HEK293 (cell line): ENCODE results near the gene PCYT1A.
"Not testable (repeated sequence)": the region's sequence is repeated elsewhere in the genome, so short reads cannot be mapped to it uniquely, and the experiment has no call there.

ENCODE experiments used
- CTCF ChIA-PET: fragments of 350-600 bp; formaldehyde crosslinking; extraction: SDS; loops from one replicate; lab custom pipeline; 2021; ENCODE audit warnings: antibody characterized with exemption; lab: Yijun Ruan, JAX
- POLR2A ChIA-PET: fragments of 300-600 bp; formaldehyde crosslinking; extraction: SDS; loops from one replicate; lab custom pipeline; 2020; ENCODE audit warnings: antibody characterized with exemption, inconsistent platforms; lab: Yijun Ruan, JAX
- H3K27ac ChIP-seq: fragments of 200-500 bp; sonication (Bioruptor generic); 2 replicates; pipeline ENCODE4 v1.5.1; 2014; ENCODE audit warnings: low read depth, low read length, control low read depth, inconsistent platforms; ENCODE audit errors: extremely low read depth
- H3K36me3 ChIP-seq, 2 experiments: fragments of 200-500 bp in 1 of 2; sonication (Bioruptor generic) in 1 of 2; 1 replicate in 1 of 2; 2 replicates in 1 of 2; pipeline ENCODE4 v1.5.1; 2014 to 2017; ENCODE audit warnings: inconsistent platforms in 2 of 2, low read length in 2 of 2; ENCODE audit not compliant: control insufficient read depth in 2 of 2, insufficient read depth in 1 of 2
- H3K4me1 ChIP-seq: fragments of 200-500 bp; sonication (Bioruptor generic); 2 replicates; pipeline ENCODE4 v1.5.1; 2014; ENCODE audit warnings: mild to moderate bottlenecking, low read length, inconsistent platforms; ENCODE audit not compliant: control insufficient read depth, insufficient read depth
- H3K4me3 ChIP-seq: 2 replicates; pipeline ENCODE4 v1.5.1; 2011; ENCODE audit warnings: low read depth, mild to moderate bottlenecking, control low read depth, low read length, moderate library complexity
- H3K9me3 ChIP-seq: fragments of 200-500 bp; sonication (Bioruptor generic); 2 replicates; pipeline ENCODE4 v1.5.1; 2014; ENCODE audit warnings: low read depth, low read length, inconsistent platforms; ENCODE audit not compliant: control insufficient read depth, insufficient read depth
- FEZF1 ChIP-seq: fragments of 450-650 bp; formaldehyde crosslinking; IDR thresholded peaks from 2 replicates; pipeline ENCODE4 v1.5.1; 2016; ENCODE audit warnings: missing biosample characterization, missing genetic modification characterization
- GLI4 ChIP-seq: fragments of 450-650 bp; formaldehyde crosslinking; IDR thresholded peaks from 2 replicates; pipeline ENCODE4 v1.5.1; 2016; ENCODE audit warnings: missing biosample characterization, missing genetic modification characterization
- MZF1 ChIP-seq: fragments of 450-650 bp; formaldehyde crosslinking; IDR thresholded peaks from 2 replicates; pipeline ENCODE4 v1.5.1; 2017; ENCODE audit warnings: missing biosample characterization, missing genetic modification characterization, borderline replicate concordance
- WT1 ChIP-seq: fragments of 450-650 bp; formaldehyde crosslinking; IDR thresholded peaks from 2 replicates; pipeline ENCODE4 v1.5.1; 2016; ENCODE audit warnings: missing biosample characterization, missing genetic modification characterization
- YY1 ChIP-seq: fragments of 450-650 bp; formaldehyde crosslinking; IDR thresholded peaks from 2 replicates; pipeline ENCODE4 v1.5.1; 2018; ENCODE audit warnings: missing biosample characterization, missing genetic modification characterization
- ZNF121 ChIP-seq: fragments of 450-650 bp; formaldehyde crosslinking; IDR thresholded peaks from 2 replicates; pipeline ENCODE4 v1.5.1; 2016; ENCODE audit warnings: missing biosample characterization, missing genetic modification characterization
- ZNF292 ChIP-seq: fragments of 450-650 bp; formaldehyde crosslinking; IDR thresholded peaks from 2 replicates; pipeline ENCODE4 v1.5.1; 2016; ENCODE audit warnings: low read depth, missing biosample characterization, missing genetic modification characterization, borderline replicate concordance
- ZNF302 ChIP-seq: fragments of 450-650 bp; formaldehyde crosslinking; IDR thresholded peaks from 2 replicates; pipeline ENCODE4 v1.5.1; 2016; ENCODE audit warnings: missing biosample characterization, missing genetic modification characterization, low read depth
- ZNF416 ChIP-seq: fragments of 450-650 bp; formaldehyde crosslinking; IDR thresholded peaks from 2 replicates; pipeline ENCODE4 v1.5.1; 2016; ENCODE audit warnings: missing biosample characterization, missing genetic modification characterization
- ZNF621 ChIP-seq: fragments of 450-650 bp; formaldehyde crosslinking; IDR thresholded peaks from 2 replicates; pipeline ENCODE4 v1.5.1; 2017; ENCODE audit warnings: missing biosample characterization, missing genetic modification characterization
- ZNF830 ChIP-seq: fragments of 450-650 bp; IDR thresholded peaks from 2 replicates; pipeline ENCODE4 v1.5.0; 2018; ENCODE audit warnings: missing biosample characterization, missing genetic modification characterization, low read depth, mild to moderate bottlenecking, moderate library complexity
- TF ChIP-seq, protein P1 (sequence below): fragments of 450-650 bp; formaldehyde crosslinking; IDR thresholded peaks from 2 replicates; pipeline ENCODE4 v1.5.1; 2016; ENCODE audit warnings: missing biosample characterization, missing genetic modification characterization
- TF ChIP-seq, protein P2 (sequence below): fragments of 450-650 bp; formaldehyde crosslinking; IDR thresholded peaks from 2 replicates; pipeline ENCODE4 v1.5.1; 2016; ENCODE audit warnings: missing biosample characterization, missing genetic modification characterization
- TF ChIP-seq, protein P3 (sequence below): fragments of 450-650 bp; formaldehyde crosslinking; IDR thresholded peaks from 2 replicates; pipeline ENCODE4 v1.5.1; 2017; ENCODE audit warnings: missing biosample characterization, missing genetic modification characterization
- TF ChIP-seq, protein P4 (sequence below): fragments of 450-650 bp; formaldehyde crosslinking; optimal IDR thresholded peaks from 2 replicates; pipeline ENCODE3; 2016; ENCODE audit warnings: missing biosample characterization, mild to moderate bottlenecking, missing genetic modification characterization

The PCYT1A gene

DNA sequence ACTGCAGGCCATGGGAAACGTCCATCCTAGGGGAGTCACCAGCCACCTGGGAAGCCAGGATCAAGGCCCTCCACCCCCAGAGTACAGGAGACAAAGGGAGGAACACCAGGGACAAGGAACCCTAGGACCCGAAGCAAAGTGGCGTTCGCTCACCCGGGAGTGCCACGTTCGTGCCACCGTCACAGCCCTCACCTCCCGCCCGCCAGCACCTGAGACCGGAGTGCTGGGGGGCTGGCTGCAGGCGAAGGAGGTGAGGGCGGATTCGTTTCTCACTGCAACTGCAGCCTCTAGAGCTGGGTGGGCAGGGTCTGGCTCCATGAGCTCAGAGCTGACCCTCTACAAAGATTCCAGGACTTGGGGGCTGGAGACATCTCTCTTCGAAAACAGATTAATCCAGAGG is 102.6 kb downstream of the PCYT1A start:
- ChIA-PET CTCF (no interaction called here), POLR2A (no interaction called here)
- H3K4me1 ChIP-seq = no peaks in the 10 kb centered on the region
- no peaks in the 10 kb centered on the region for H3K36me3 ChIP-seq
- no peak overlapping the region for H3K4me3 ChIP-seq
- TF ChIP-seq, protein P1, sequence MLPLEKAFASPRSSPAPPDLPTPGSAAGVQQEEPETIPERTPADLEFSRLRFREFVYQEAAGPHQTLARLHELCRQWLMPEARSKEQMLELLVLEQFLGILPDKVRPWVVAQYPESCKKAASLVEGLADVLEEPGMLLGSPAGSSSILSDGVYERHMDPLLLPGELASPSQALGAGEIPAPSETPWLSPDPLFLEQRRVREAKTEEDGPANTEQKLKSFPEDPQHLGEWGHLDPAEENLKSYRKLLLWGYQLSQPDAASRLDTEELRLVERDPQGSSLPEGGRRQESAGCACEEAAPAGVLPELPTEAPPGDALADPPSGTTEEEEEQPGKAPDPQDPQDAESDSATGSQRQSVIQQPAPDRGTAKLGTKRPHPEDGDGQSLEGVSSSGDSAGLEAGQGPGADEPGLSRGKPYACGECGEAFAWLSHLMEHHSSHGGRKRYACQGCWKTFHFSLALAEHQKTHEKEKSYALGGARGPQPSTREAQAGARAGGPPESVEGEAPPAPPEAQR (tag by site-specific recombination) = no peak
- TF ChIP-seq ZNF621 (tag by site-specific recombination) (no peak), YY1 (tag by site-specific recombination) (no peak)
- TF ChIP-seq, protein P2, sequence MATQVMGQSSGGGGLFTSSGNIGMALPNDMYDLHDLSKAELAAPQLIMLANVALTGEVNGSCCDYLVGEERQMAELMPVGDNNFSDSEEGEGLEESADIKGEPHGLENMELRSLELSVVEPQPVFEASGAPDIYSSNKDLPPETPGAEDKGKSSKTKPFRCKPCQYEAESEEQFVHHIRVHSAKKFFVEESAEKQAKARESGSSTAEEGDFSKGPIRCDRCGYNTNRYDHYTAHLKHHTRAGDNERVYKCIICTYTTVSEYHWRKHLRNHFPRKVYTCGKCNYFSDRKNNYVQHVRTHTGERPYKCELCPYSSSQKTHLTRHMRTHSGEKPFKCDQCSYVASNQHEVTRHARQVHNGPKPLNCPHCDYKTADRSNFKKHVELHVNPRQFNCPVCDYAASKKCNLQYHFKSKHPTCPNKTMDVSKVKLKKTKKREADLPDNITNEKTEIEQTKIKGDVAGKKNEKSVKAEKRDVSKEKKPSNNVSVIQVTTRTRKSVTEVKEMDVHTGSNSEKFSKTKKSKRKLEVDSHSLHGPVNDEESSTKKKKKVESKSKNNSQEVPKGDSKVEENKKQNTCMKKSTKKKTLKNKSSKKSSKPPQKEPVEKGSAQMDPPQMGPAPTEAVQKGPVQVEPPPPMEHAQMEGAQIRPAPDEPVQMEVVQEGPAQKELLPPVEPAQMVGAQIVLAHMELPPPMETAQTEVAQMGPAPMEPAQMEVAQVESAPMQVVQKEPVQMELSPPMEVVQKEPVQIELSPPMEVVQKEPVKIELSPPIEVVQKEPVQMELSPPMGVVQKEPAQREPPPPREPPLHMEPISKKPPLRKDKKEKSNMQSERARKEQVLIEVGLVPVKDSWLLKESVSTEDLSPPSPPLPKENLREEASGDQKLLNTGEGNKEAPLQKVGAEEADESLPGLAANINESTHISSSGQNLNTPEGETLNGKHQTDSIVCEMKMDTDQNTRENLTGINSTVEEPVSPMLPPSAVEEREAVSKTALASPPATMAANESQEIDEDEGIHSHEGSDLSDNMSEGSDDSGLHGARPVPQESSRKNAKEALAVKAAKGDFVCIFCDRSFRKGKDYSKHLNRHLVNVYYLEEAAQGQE (tag by site-specific recombination) = peak; percentile 59; the same call in 1 of the 2 replicates
- no peaks in the 10 kb centered on the region for H3K9me3 ChIP-seq
- H3K27ac ChIP-seq = no peak overlapping the region

DNA sequence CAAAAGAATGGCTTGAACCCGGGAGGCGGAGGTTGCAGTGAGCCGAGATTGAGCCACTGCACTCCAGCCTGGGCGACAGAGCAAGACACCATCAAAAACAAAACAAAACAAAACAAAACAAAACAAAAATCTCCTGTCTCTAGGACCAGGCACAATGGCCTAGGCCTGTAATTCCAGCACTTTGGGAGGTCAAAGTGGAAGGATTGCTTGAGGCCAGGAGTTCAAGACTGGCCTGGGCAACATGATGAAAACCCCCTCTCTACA is 103.4 kb downstream of the PCYT1A start:
- CTCF ChIA-PET = interaction anchor here (0.8 kb wide), 1 partner anchor 111 kb away, joined by 3 read pairs; no protein-coding TSS in a partner anchor
- H3K27ac ChIP-seq, H3K9me3 ChIP-seq, H3K36me3 ChIP-seq, POLR2A ChIA-PET, H3K4me1 ChIP-seq, H3K4me3 ChIP-seq: not testable (repeated sequence)

DNA sequence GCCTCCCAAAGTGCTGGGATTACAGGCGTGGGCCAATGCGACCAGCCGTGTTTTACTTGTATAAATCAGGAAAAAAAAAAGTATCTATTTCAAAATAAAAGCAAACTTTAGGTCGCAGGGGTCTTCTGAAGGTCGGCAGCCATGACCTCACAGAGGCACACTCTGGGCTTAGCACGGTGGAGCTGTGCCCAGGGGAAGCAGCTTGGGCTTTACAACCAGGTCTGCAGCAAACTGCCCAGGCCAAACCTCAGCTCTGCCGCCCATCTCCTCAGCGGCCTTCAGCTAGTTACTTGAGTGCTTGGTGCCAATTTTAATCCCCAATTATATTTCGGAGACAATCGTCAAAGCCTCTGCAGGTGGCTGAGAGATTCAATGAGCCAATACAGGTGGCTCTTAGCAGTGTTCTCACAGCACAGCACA is 106.4 kb downstream of the PCYT1A start:
- Histone ChIP-seq H3K4me1 (no peaks in the 10 kb centered on the region), H3K27ac (no peak overlapping the region)
- POLR2A ChIA-PET = no interaction called here

DNA sequence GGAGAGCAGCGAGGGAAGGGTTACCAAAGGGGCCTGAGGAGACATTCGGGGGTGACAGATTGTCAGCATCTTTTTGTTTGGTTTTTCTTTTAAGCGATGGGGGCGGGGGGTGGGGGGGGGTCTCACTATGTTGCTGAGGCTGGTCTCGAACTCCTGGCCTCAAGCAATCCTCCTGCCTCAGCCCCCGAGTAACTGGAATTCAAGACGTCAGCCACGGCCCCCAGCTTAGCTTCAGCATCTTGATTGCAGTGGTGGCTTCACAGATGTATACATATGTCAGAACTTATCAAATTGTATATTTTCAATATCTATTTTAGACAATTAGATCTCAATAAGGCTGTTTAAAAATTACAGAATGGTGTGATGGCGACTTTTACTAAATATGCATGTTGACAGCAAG is 107.2 kb downstream of the PCYT1A start:
- no peaks in the 10 kb centered on the region for H3K4me1 ChIP-seq
- no peak overlapping the region for H3K4me3 ChIP-seq

More for the DNA sequence above, 106.4 kb downstream of the PCYT1A start:
- no peaks in the 10 kb centered on the region for H3K36me3 ChIP-seq
- no peaks in the 10 kb centered on the region for H3K9me3 ChIP-seq
- H3K4me3 ChIP-seq = no peak overlapping the region
- TF ChIP-seq, protein P3, sequence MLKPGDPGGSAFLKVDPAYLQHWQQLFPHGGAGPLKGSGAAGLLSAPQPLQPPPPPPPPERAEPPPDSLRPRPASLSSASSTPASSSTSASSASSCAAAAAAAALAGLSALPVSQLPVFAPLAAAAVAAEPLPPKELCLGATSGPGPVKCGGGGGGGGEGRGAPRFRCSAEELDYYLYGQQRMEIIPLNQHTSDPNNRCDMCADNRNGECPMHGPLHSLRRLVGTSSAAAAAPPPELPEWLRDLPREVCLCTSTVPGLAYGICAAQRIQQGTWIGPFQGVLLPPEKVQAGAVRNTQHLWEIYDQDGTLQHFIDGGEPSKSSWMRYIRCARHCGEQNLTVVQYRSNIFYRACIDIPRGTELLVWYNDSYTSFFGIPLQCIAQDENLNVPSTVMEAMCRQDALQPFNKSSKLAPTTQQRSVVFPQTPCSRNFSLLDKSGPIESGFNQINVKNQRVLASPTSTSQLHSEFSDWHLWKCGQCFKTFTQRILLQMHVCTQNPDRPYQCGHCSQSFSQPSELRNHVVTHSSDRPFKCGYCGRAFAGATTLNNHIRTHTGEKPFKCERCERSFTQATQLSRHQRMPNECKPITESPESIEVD (tag by site-specific recombination) = no peak
- no peak for TF ChIP-seq WT1 (tag by site-specific recombination)
- TF ChIP-seq ZNF302 (tag by site-specific recombination) = no peak
- no peak for TF ChIP-seq ZNF121 (tag by site-specific recombination)
- TF ChIP-seq MZF1 (tag by site-specific recombination) = no peak
- no peak for TF ChIP-seq ZNF416 (tag by site-specific recombination)
- no peak for TF ChIP-seq FEZF1 (tag by site-specific recombination)
- TF ChIP-seq GLI4 (tag by site-specific recombination) = no peak
- TF ChIP-seq, all 188 proteins: peak for 0
- CTCF ChIA-PET = interaction anchor here (0.5 to 0.7 kb wide), 2 partner anchors 109 to 503 kb away, joined by 3 to 4 read pairs; no protein-coding TSS in a partner anchor

More for the DNA sequence above, 107.2 kb downstream of the PCYT1A start:
- Histone ChIP-seq H3K9me3 (no peaks in the 10 kb centered on the region), H3K36me3 (no peaks in the 10 kb centered on the region), H3K27ac (no peak overlapping the region)
- ChIA-PET POLR2A (no interaction called here), CTCF (interaction anchor here (0.6 kb wide), 1 partner anchor 107 kb away, joined by 4 read pairs; no protein-coding TSS in a partner anchor)
- TF ChIP-seq ZNF830 (tag by site-specific recombination) = no peak
- no peak for TF ChIP-seq ZNF292
- TF ChIP-seq, protein P4, sequence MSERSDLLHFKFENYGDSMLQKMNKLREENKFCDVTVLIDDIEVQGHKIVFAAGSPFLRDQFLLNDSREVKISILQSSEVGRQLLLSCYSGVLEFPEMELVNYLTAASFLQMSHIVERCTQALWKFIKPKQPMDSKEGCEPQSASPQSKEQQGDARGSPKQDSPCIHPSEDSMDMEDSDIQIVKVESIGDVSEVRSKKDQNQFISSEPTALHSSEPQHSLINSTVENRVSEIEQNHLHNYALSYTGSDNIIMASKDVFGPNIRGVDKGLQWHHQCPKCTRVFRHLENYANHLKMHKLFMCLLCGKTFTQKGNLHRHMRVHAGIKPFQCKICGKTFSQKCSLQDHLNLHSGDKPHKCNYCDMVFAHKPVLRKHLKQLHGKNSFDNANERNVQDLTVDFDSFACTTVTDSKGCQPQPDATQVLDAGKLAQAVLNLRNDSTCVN (tag by site-specific recombination) = no peak
